ENCODE results near the gene CENPM.

DNA sequence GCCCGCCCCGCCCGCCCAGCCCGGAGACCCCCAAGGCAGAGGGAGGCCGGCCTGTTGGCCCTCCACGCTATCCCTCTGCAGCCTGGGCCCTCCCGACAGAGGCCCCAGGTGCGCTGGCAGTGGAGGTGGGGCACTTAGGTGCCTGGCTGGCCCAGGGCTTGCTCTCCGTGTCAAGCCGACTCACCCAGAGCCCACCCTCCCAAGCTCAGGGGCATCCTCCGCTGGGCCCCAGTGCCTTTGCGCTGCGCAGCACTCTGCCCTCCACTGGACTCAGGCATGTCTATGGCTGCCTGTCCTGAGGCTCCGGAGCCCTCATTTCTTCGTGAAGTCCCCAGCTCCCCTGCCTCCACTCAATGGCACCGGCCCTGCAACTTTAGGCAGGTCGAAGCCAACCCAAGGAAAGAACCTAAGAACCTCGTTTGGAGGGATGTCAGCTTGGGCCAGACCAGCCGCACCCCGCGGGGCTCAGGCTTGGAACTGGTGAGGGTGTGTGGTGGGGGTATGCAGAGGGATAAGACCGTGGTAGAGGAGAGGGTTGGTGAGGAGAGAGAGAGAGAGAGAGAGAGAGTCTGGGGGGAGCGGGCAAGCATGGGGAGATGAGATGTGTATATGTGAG lies 11.1 kb upstream of the CENPM start:
- TF ChIP-seq, protein P1, sequence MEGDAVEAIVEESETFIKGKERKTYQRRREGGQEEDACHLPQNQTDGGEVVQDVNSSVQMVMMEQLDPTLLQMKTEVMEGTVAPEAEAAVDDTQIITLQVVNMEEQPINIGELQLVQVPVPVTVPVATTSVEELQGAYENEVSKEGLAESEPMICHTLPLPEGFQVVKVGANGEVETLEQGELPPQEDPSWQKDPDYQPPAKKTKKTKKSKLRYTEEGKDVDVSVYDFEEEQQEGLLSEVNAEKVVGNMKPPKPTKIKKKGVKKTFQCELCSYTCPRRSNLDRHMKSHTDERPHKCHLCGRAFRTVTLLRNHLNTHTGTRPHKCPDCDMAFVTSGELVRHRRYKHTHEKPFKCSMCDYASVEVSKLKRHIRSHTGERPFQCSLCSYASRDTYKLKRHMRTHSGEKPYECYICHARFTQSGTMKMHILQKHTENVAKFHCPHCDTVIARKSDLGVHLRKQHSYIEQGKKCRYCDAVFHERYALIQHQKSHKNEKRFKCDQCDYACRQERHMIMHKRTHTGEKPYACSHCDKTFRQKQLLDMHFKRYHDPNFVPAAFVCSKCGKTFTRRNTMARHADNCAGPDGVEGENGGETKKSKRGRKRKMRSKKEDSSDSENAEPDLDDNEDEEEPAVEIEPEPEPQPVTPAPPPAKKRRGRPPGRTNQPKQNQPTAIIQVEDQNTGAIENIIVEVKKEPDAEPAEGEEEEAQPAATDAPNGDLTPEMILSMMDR (IDR thresholded peaks at IDR 0.05) = no peak
- no peak for TF ChIP-seq POLR2A (IDR thresholded peaks at IDR 0.05)

All from uterus (tissue), 2 donors.